Measurements from ENCODE around the gene FALEC.
A peak's percentile ranks its signal among the peaks of the same experiment; 100 is the strongest.
"Not testable (repeated sequence)": the region's sequence is repeated elsewhere in the genome, so short reads cannot be mapped to it uniquely, and the experiment has no call there.

FALEC gene

DNA sequence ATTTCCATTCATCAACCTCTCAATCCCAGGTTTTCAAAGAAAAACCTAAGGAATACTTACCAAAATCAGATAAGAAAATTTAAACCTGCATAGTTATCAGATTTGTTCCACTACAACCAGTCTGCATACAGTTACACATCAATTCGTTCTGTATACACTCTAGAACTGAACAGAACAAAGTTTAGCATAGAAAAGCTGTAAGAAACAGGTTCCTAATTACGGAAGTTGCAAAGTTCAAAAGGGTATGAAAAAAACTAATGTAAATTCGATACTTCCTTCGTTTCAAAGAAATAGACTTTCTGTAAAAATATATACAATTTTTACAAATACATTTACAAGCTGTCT lies 60.8 kb downstream of the FALEC start:
- DNase-seq, result no peak

- peak in 1 of 3 experiments; percentile 30 for DNase-seq
These were observed 61.4 kb downstream of the FALEC start for GRCh38 chr1:150576794-150577556.

DNA sequence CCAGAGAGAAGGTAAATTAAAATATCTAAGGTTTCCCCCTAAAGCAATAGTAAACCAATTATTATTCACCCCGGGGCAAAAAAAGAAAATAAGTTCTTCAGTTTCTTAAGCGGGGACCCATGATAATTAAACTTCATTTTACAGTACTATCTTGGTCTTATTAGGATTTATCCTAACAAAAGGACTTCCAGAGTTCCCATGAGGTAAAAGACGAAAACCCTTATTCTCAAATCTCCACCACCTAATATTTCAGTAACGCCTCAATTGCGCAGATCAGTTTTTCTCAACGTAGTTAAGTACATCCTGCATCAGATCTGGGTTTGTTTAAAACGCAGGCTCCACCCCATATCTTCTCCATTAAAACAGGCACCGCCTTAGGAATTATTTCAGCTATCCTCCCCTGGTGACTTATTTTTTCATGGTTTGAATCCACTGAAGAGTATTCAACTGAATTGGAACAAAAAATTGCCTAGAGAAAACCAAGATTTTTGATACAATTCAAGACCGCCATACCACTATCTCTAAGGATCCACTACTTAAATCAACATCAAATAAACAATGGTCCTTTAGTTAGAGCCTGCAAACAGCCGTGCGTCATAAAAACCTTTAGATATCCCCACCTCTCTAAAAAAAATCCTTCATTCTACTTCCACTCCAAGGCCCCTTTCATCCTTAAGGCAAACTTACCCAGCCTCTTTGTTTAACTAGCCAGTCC lies 62.2 kb downstream of the FALEC start:
- DNase-seq, result peak in 2 of 3 experiments; percentile 46 to 71

- DNase-seq, result peak; percentile 69 to 87 (median 77)
These were observed 62.9 kb downstream of the FALEC start for GRCh38 chr1:150578272-150579109.

DNA sequence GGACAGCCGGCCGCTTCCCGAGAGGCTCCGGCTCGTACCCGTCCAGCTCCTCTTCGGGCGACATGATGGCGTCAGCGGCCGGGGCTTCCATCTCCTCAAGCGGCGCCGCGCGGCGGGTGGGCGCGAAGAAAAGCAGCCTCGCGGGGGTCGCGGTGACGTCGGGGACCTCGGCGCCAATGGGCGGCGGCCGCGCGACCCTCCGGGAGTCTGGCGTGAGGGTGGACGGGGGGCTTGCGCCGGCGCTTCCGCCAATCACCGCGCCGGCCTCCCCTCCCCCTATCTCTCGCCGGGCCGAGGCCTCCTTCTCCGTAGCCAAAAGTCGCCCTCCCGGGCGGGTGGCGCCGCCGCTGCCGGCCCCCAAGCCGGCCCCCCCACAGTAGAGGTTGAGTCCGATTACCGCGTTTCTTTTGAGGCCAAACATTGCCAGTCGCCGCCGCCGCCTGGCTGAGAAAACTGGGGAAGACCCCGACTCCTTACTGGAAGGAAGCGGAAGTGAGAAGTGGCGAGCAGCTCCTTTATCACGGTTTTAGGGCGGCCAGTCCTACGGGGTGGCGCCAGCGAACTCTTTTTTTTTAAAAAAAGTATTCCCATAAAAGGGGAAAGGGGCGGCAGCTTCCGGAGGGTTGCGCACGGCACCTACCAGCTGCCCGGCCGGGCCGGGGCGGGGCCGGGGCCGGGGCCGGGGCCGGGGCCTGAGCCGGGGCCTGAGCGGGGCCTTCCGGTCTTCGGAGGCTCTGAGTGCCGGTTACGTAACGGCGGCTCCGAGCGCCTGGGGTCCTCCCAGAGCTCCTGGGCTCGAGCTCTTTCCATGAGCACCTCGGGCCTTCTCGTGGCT lies 63.8 kb downstream of the FALEC start, which contains the start of gene MCL1:
Gene MCL1, minus strand, starts transcription at position 501 of the 835 bp plus-strand sequence. Its CDS starts 80 bp downstream, at position 421.
- peak; percentile 96 to 99 (median 97) for DNase-seq

DNA sequence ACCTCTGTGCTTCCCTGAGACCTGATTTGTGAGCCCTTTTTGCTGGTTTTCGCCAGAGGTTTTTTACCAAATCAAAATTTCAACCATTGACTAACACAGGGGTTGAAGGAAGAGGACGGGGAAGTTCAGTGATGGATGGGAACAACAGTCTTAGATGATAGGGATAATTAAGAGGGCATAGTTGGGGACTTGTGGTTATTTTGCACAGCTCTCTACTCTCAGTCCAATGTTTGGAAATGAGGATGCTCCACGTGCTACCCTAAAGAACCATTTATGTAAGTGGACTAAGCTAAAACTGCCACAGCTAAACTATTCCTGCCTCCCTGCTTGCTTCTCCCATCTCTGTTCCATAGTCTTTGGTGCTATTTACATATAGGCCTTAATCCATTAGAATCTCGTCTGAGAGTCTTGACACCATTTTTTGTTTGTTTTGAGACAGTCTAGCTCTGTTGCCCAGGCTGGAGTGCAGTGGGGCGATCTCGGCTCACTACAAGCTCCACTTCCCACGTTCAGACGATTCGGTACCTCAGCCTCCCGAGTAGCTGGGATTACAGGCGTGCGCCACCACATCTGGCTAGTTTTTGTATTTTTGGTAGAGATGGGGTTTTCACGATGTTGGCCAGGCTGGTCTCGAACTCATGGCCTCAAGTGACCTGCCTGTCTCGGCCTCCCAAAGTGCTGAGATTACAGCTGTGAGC lies 64.5 kb downstream of the FALEC start:
- DNase-seq, result no peak

- not testable (repeated sequence) for DNase-seq
These were observed 65.4 kb downstream of the FALEC start for GRCh38 chr1:150580966-150581365.

- DNase-seq, result not testable (repeated sequence)
These were observed 65.9 kb downstream of the FALEC start for GRCh38 chr1:150581437-150581836.

DNA sequence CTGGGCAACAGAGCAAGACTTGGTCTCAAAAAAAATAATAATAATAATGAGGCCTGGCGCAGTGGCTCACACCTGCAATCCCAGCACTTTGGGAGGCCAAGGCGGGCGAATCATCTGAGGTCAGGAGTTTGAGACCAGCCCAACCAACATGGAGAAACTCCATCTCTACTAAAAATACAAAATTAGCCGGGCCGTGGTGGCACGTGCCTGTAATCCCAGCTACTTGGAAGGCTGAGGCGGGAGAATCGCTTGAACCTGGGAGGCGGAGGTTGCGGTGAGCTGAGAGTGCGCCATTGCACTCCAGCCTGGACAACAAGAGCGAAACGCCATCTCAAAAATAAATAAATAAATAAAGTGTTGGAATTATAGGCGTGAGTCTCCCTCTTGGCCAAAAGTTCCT lies 66.4 kb downstream of the FALEC start:
- DNase-seq, result not testable (repeated sequence)

DNA sequence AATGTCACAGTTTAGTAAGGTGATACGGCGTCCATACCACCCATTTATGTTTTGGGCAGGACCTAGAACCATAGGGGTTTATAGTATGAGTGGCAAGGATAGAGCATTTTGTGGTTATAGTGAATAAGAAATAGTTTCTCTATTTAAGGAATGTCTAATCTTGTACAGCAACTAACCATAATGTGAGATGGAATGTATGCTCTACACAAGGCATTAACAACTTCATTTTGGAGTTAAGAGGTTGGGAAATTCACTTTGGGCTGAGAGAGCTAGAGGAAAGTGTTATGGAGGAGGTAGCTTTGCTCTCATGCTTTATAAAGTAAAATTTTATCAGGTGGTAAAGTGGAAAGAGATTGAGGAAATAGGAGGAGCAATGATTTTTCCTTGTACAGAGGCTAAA lies 66.8 kb downstream of the FALEC start:
- no peak for DNase-seq

Data from NCI-H1417 (cell line).